ENCODE data around the gene CPD. TPM values are rescaled to one million over a fixed set of nuclear protein-coding genes. Genes with fewer than 3 reads are reported as not detected.
"Not testable (repeated sequence)": the region's sequence is repeated elsewhere in the genome, so short reads cannot be mapped to it uniquely, and the experiment has no call there.

CPD gene
- total and polyA plus RNA-seq, 5 donors from 2014 or later, result 6.5 to 40.2 (median 8.5) TPM

- ATAC-seq (ENCODE audit: low read depth in 2 of 2) (no peak), DNase-seq (no peak)
- Mint-ChIP-seq H3K27ac (no peak overlapping the region), H3K4me3 (no peak overlapping the region), H3K27me3 (no peaks in the 10 kb centered on the region), H3K36me3 (peaks cover 42% of the 10 kb centered on the region), H3K4me1 (peaks cover 0 to 5% (median 0%) of the 10 kb centered on the region in 4 donors), H3K9me3 (no peaks in the 10 kb centered on the region)
- Histone ChIP-seq H3K27me3 (ENCODE audit: control insufficient read depth, insufficient read depth, low read length) (no peaks in the 10 kb centered on the region), H3K27ac (ENCODE audit: insufficient read depth, low read length, poor library complexity, severe bottlenecking) (no peak overlapping the region), H3K36me3 (ENCODE audit: control insufficient read depth, insufficient read depth, low read length) (peaks cover 34% of the 10 kb centered on the region), H3K4me1 (ENCODE audit: control insufficient read depth, insufficient read depth, low read length, poor library complexity, severe bottlenecking) (no peaks in the 10 kb centered on the region), H3K9me3 (ENCODE audit: control insufficient read depth in 2 of 2, low read length in 2 of 2) (no peaks in the 10 kb centered on the region), H3K4me3 (ENCODE audit: low read depth, low read length) (no peak overlapping the region)
These were observed 45.7 kb downstream of the CPD start for GRCh38 chr17:30424471-30424870.

GRCh38 chr17:30426292-30426691 is 47.6 kb downstream of the CPD start:
- no peaks in the 10 kb centered on the region for H3K9me3 Mint-ChIP-seq
- H3K27ac ChIP-seq (ENCODE audit: insufficient read depth, low read length, poor library complexity, severe bottlenecking), result no peak overlapping the region
- no peaks in the 10 kb centered on the region for H3K27me3 Mint-ChIP-seq
- DNase-seq (no peak), ATAC-seq (ENCODE audit: low read depth in 2 of 2) (no peak)
- no peaks in the 10 kb centered on the region for H3K4me1 ChIP-seq (ENCODE audit: control insufficient read depth, insufficient read depth, low read length, poor library complexity, severe bottlenecking)
- peaks cover 36% of the 10 kb centered on the region for H3K36me3 ChIP-seq (ENCODE audit: control insufficient read depth, insufficient read depth, low read length)
- H3K9me3 ChIP-seq (ENCODE audit: control insufficient read depth in 2 of 2, low read length in 2 of 2), result no peaks in the 10 kb centered on the region
- H3K4me1 Mint-ChIP-seq, result peaks cover 0 to 5% (median 0%) of the 10 kb centered on the region in 4 donors
- H3K4me3 Mint-ChIP-seq, result no peak overlapping the region
- H3K36me3 Mint-ChIP-seq, result peaks cover 42% of the 10 kb centered on the region
- H3K4me3 ChIP-seq (ENCODE audit: low read depth, low read length), result no peak overlapping the region
- peak overlapping the region in 1 of 3 donors; percentile 23 for H3K27ac Mint-ChIP-seq
- H3K27me3 ChIP-seq (ENCODE audit: control insufficient read depth, insufficient read depth, low read length), result no peaks in the 10 kb centered on the region

DNA sequence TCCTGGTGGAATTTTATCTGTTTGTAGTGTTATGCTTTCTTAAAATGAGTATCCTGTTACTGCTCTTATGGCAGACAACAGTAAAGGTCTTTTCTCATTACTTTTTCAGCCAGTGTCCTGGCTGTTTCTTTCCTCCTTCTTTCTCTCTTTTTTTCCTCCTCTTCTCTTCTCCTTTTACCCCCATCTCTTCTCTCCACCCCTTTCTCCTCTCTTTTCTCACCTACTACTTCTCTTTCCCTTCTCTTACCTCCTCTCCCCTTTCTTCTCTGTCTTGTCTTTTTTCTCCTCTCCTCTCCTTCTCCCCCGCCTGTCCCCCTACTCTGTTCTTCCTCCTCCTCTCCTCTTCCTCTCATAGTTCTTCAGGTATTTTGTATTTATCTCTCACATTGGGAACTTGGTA is 48.9 kb downstream of the CPD start:
- no peak for ATAC-seq (ENCODE audit: low read depth in 2 of 2)
- no peaks in the 10 kb centered on the region for H3K9me3 ChIP-seq (ENCODE audit: control insufficient read depth in 2 of 2, low read length in 2 of 2)
- peaks cover 35% of the 10 kb centered on the region for H3K36me3 Mint-ChIP-seq
- H3K27me3 Mint-ChIP-seq, result no peaks in the 10 kb centered on the region
- H3K4me1 ChIP-seq (ENCODE audit: control insufficient read depth, insufficient read depth, low read length, poor library complexity, severe bottlenecking), result no peaks in the 10 kb centered on the region
- no peak overlapping the region for H3K27ac Mint-ChIP-seq
- no peak overlapping the region for H3K27ac ChIP-seq (ENCODE audit: insufficient read depth, low read length, poor library complexity, severe bottlenecking)
- H3K9me3 Mint-ChIP-seq, result no peaks in the 10 kb centered on the region
- H3K4me1 Mint-ChIP-seq, result peaks cover 0 to 5% (median 0%) of the 10 kb centered on the region in 4 donors
- H3K36me3 ChIP-seq (ENCODE audit: control insufficient read depth, insufficient read depth, low read length), result peaks cover 37% of the 10 kb centered on the region
- no peaks in the 10 kb centered on the region for H3K27me3 ChIP-seq (ENCODE audit: control insufficient read depth, insufficient read depth, low read length)
- H3K4me3 Mint-ChIP-seq, result no peak overlapping the region
- no peak overlapping the region for H3K4me3 ChIP-seq (ENCODE audit: low read depth, low read length)
- DNase-seq, result no peak

DNA sequence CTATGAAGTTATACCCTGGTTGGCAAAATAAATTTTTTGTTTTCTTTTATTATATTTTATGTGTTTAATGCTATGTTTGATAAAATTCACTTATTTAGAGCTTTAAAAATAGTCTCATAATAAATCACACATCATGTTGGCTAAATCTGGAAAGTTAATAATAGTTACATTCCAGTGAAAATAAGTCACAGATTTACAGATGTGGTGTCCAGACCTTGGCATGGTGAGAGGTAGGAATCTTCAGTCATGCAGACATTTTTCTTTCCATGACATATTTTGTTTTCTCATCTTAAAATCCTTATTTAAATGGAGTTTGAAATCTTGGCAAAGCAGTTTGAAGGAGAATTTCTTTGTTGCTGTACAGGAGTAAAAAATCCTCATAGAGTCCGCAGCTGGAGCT is 50.4 kb downstream of the CPD start:
- Mint-ChIP-seq H3K9me3 (no peaks in the 10 kb centered on the region), H3K27me3 (no peaks in the 10 kb centered on the region), H3K27ac (no peak overlapping the region), H3K36me3 (peaks cover 40% of the 10 kb centered on the region), H3K4me3 (no peak overlapping the region), H3K4me1 (peaks cover 0 to 2% (median 0%) of the 10 kb centered on the region in 4 donors)
- H3K4me1 ChIP-seq (ENCODE audit: control insufficient read depth, insufficient read depth, low read length, poor library complexity, severe bottlenecking), result no peaks in the 10 kb centered on the region
- no peaks in the 10 kb centered on the region for H3K27me3 ChIP-seq (ENCODE audit: control insufficient read depth, insufficient read depth, low read length)
- no peaks in the 10 kb centered on the region for H3K9me3 ChIP-seq (ENCODE audit: control insufficient read depth in 2 of 2, low read length in 2 of 2)
- ATAC-seq (ENCODE audit: low read depth in 2 of 2) (no peak), DNase-seq (no peak)
- peaks cover 34% of the 10 kb centered on the region for H3K36me3 ChIP-seq (ENCODE audit: control insufficient read depth, insufficient read depth, low read length)
- no peak overlapping the region for H3K27ac ChIP-seq (ENCODE audit: insufficient read depth, low read length, poor library complexity, severe bottlenecking)
- no peak overlapping the region for H3K4me3 ChIP-seq (ENCODE audit: low read depth, low read length)

DNA sequence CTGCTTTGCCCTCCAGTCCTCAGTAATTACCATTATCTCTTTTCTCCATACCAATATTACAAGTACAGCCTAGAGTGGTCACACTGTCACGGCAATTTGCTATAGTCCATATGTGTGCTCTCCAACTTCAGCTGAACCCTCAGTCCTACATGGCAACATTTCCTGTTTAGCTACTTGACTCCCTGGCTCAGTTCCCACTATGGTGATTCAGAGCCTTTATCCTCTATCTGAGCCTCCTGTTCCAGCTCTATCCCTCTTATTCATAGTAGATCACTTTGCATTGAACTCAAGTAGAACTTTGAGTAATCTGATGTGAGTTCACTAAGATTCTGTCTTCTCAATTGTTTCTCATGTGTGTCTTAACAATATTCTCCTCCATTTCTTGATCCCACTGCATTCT is 54.8 kb downstream of the CPD start:
- H3K4me3 Mint-ChIP-seq, result no peak overlapping the region
- DNase-seq (no peak), ATAC-seq (ENCODE audit: low read depth in 2 of 2) (no peak)
- H3K36me3 Mint-ChIP-seq, result peaks cover 40% of the 10 kb centered on the region
- no peak overlapping the region for H3K27ac ChIP-seq (ENCODE audit: insufficient read depth, low read length, poor library complexity, severe bottlenecking)
- H3K9me3 Mint-ChIP-seq, result no peaks in the 10 kb centered on the region
- no peaks in the 10 kb centered on the region for H3K4me1 ChIP-seq (ENCODE audit: control insufficient read depth, insufficient read depth, low read length, poor library complexity, severe bottlenecking)
- H3K4me1 Mint-ChIP-seq, result peaks cover 0 to 4% (median 0%) of the 10 kb centered on the region in 4 donors
- H3K9me3 ChIP-seq (ENCODE audit: control insufficient read depth in 2 of 2, low read length in 2 of 2), result no peaks in the 10 kb centered on the region
- no peaks in the 10 kb centered on the region for H3K27me3 Mint-ChIP-seq
- no peak overlapping the region for H3K4me3 ChIP-seq (ENCODE audit: low read depth, low read length)
- H3K27ac Mint-ChIP-seq, result no peak overlapping the region
- H3K36me3 ChIP-seq (ENCODE audit: control insufficient read depth, insufficient read depth, low read length), result peaks cover 32% of the 10 kb centered on the region
- H3K27me3 ChIP-seq (ENCODE audit: control insufficient read depth, insufficient read depth, low read length), result no peaks in the 10 kb centered on the region

DNA sequence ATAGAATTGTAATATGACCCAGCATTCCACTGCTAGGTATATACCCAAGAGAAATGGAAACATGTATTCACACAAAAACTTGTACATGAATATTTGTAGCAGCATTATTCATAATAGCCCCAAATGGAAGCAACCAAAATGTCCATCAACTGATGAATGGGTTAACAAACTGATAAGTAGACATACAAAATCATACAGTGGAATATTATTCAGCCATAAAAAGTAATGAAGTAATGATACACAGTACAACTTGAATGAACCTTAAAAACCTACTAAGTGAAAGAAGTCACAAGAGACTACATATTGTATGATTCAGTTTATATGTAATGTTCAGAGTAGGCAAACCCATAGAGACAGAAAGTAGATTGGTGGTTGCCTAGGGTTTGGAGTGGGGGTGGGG is 58.0 kb downstream of the CPD start:
- DNase-seq, result no peak
- H3K27ac Mint-ChIP-seq, result no peak overlapping the region
- H3K36me3 ChIP-seq (ENCODE audit: control insufficient read depth, insufficient read depth, low read length), result peaks cover 26% of the 10 kb centered on the region
- H3K4me3 Mint-ChIP-seq, result no peak overlapping the region
- H3K9me3 Mint-ChIP-seq, result no peaks in the 10 kb centered on the region
- H3K27me3 ChIP-seq (ENCODE audit: control insufficient read depth, insufficient read depth, low read length), result no peaks in the 10 kb centered on the region
- no peak overlapping the region for H3K27ac ChIP-seq (ENCODE audit: insufficient read depth, low read length, poor library complexity, severe bottlenecking)
- peaks cover 28% of the 10 kb centered on the region for H3K36me3 Mint-ChIP-seq
- H3K27me3 Mint-ChIP-seq, result no peaks in the 10 kb centered on the region
- H3K4me3 ChIP-seq (ENCODE audit: low read depth, low read length), result no peak overlapping the region
- H3K4me1 Mint-ChIP-seq, result peaks cover 0 to 4% (median 0%) of the 10 kb centered on the region in 4 donors
- no peaks in the 10 kb centered on the region for H3K9me3 ChIP-seq (ENCODE audit: control insufficient read depth in 2 of 2, low read length in 2 of 2)
- no peaks in the 10 kb centered on the region for H3K4me1 ChIP-seq (ENCODE audit: control insufficient read depth, insufficient read depth, low read length, poor library complexity, severe bottlenecking)
- no peak for ATAC-seq (ENCODE audit: low read depth in 2 of 2)

GRCh38 chr17:30443721-30444120 is 65.0 kb downstream of the CPD start:
- peaks cover 12% of the 10 kb centered on the region for H3K36me3 ChIP-seq (ENCODE audit: control insufficient read depth, insufficient read depth, low read length)
- H3K4me1 Mint-ChIP-seq, result peaks cover 4 to 12% (median 7%) of the 10 kb centered on the region in 4 donors
- ATAC-seq (ENCODE audit: low read depth in 2 of 2), result no peak
- H3K27me3 ChIP-seq (ENCODE audit: control insufficient read depth, insufficient read depth, low read length), result no peaks in the 10 kb centered on the region
- no peak for DNase-seq
- peaks cover 0 to 1% (median 0%) of the 10 kb centered on the region in 7 donors for H3K9me3 Mint-ChIP-seq
- H3K4me3 ChIP-seq (ENCODE audit: low read depth, low read length), result no peak overlapping the region
- H3K36me3 Mint-ChIP-seq, result peaks cover 36% of the 10 kb centered on the region
- H3K27ac ChIP-seq (ENCODE audit: insufficient read depth, low read length, poor library complexity, severe bottlenecking), result no peak overlapping the region
- no peak overlapping the region for H3K27ac Mint-ChIP-seq
- H3K4me1 ChIP-seq (ENCODE audit: control insufficient read depth, insufficient read depth, low read length, poor library complexity, severe bottlenecking), result no peaks in the 10 kb centered on the region
- no peaks in the 10 kb centered on the region for H3K9me3 ChIP-seq (ENCODE audit: control insufficient read depth in 2 of 2, low read length in 2 of 2)
- no peak overlapping the region for H3K4me3 Mint-ChIP-seq
- no peaks in the 10 kb centered on the region for H3K27me3 Mint-ChIP-seq

DNA sequence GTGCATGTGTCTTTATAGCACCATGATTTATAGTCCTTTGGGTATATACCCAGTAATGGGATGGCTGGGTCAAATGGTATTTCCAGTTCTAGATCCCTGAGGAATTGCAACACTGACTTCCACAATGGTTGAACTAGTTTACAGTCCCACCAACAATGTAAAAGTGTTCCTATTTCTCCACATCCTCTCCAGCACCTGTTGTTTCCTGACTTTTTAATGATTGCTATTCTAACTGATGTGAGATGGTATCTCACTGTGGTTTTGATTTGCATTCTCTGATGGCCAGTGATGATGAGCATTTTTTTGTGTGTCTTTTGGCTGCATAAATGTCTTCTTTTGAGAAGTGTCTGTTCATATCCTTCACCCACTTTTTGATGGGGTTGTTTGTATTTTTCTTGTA is 67.9 kb downstream of the CPD start:
- peaks cover 22% of the 10 kb centered on the region for H3K36me3 ChIP-seq (ENCODE audit: control insufficient read depth, insufficient read depth, low read length)
- not testable (repeated sequence) for H3K27me3 ChIP-seq (ENCODE audit: control insufficient read depth, insufficient read depth, low read length); H3K27me3 Mint-ChIP-seq; H3K9me3 Mint-ChIP-seq; H3K4me3 ChIP-seq (ENCODE audit: low read depth, low read length); DNase-seq; H3K4me3 Mint-ChIP-seq; ATAC-seq (ENCODE audit: low read depth in 2 of 2); H3K9me3 ChIP-seq (ENCODE audit: control insufficient read depth in 2 of 2, low read length in 2 of 2); H3K27ac ChIP-seq (ENCODE audit: insufficient read depth, low read length, poor library complexity, severe bottlenecking); H3K4me1 ChIP-seq (ENCODE audit: control insufficient read depth, insufficient read depth, low read length, poor library complexity, severe bottlenecking); H3K27ac Mint-ChIP-seq
- H3K36me3 Mint-ChIP-seq, result peaks cover 36% of the 10 kb centered on the region
- peaks cover 4 to 12% (median 7%) of the 10 kb centered on the region in 4 donors for H3K4me1 Mint-ChIP-seq

Data from CD4-positive, CD25-positive, alpha-beta regulatory T cell (primary cell).